Measurements from ENCODE around the gene LIG4. TPM values are rescaled to one million over a fixed set of nuclear protein-coding genes. Genes with fewer than 3 reads are reported as not detected.

Gene LIG4
- total RNA-seq, 1 donor from 2014 or later: 18.6 TPM

GRCh38 chr13:108227651-108228272 lies 12.4 kb upstream of the LIG4 start:
- TF ChIP-seq, protein P1, sequence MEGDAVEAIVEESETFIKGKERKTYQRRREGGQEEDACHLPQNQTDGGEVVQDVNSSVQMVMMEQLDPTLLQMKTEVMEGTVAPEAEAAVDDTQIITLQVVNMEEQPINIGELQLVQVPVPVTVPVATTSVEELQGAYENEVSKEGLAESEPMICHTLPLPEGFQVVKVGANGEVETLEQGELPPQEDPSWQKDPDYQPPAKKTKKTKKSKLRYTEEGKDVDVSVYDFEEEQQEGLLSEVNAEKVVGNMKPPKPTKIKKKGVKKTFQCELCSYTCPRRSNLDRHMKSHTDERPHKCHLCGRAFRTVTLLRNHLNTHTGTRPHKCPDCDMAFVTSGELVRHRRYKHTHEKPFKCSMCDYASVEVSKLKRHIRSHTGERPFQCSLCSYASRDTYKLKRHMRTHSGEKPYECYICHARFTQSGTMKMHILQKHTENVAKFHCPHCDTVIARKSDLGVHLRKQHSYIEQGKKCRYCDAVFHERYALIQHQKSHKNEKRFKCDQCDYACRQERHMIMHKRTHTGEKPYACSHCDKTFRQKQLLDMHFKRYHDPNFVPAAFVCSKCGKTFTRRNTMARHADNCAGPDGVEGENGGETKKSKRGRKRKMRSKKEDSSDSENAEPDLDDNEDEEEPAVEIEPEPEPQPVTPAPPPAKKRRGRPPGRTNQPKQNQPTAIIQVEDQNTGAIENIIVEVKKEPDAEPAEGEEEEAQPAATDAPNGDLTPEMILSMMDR (IDR thresholded peaks at IDR 0.05; ENCODE audit: unreplicated experiment): peak; percentile 89
- H3K27ac Mint-ChIP-seq: peak overlapping the region; percentile 94

GRCh38 chr13:108226184-108226583 lies 10.8 kb upstream of the LIG4 start:
- Mint-ChIP-seq H3K4me3 (ENCODE audit: low read depth) (peak overlapping the region; percentile 42), H3K36me3 (ENCODE audit: insufficient read depth) (peaks cover 10% of the 10 kb centered on the region), H3K27ac (peak overlapping the region; percentile 75), H3K27me3 (no peaks in the 10 kb centered on the region), H3K9me3 (ENCODE audit: low read depth) (no peaks in the 10 kb centered on the region), H3K4me1 (ENCODE audit: low read depth) (peaks cover 64% of the 10 kb centered on the region)
- TF ChIP-seq, protein P1 (IDR thresholded peaks at IDR 0.05; ENCODE audit: unreplicated experiment): no peak
- no peak for DNase-seq (ENCODE audit: low spot score, unreplicated experiment)

More at GRCh38 chr13:108227651-108228272, 12.4 kb upstream of the LIG4 start:
- H3K9me3 Mint-ChIP-seq (ENCODE audit: low read depth): no peaks in the 10 kb centered on the region
- peaks cover 60% of the 10 kb centered on the region for H3K4me1 Mint-ChIP-seq (ENCODE audit: low read depth)
- H3K4me3 Mint-ChIP-seq (ENCODE audit: low read depth): peak overlapping the region; percentile 55
- DNase-seq (ENCODE audit: low spot score, unreplicated experiment): peak; percentile 11
- no peaks in the 10 kb centered on the region for H3K27me3 Mint-ChIP-seq
- peaks cover 10% of the 10 kb centered on the region for H3K36me3 Mint-ChIP-seq (ENCODE audit: insufficient read depth)

GRCh38 chr13:108225440-108225839 lies 10.1 kb upstream of the LIG4 start:
- Mint-ChIP-seq H3K36me3 (ENCODE audit: insufficient read depth) (peaks cover 10% of the 10 kb centered on the region), H3K4me1 (ENCODE audit: low read depth) (peaks cover 63% of the 10 kb centered on the region), H3K4me3 (ENCODE audit: low read depth) (no peak overlapping the region), H3K9me3 (ENCODE audit: low read depth) (no peaks in the 10 kb centered on the region), H3K27me3 (no peaks in the 10 kb centered on the region), H3K27ac (peak overlapping the region; percentile 75)
- DNase-seq (ENCODE audit: low spot score, unreplicated experiment): no peak
- TF ChIP-seq, protein P1 (IDR thresholded peaks at IDR 0.05; ENCODE audit: unreplicated experiment): no peak

DNA sequence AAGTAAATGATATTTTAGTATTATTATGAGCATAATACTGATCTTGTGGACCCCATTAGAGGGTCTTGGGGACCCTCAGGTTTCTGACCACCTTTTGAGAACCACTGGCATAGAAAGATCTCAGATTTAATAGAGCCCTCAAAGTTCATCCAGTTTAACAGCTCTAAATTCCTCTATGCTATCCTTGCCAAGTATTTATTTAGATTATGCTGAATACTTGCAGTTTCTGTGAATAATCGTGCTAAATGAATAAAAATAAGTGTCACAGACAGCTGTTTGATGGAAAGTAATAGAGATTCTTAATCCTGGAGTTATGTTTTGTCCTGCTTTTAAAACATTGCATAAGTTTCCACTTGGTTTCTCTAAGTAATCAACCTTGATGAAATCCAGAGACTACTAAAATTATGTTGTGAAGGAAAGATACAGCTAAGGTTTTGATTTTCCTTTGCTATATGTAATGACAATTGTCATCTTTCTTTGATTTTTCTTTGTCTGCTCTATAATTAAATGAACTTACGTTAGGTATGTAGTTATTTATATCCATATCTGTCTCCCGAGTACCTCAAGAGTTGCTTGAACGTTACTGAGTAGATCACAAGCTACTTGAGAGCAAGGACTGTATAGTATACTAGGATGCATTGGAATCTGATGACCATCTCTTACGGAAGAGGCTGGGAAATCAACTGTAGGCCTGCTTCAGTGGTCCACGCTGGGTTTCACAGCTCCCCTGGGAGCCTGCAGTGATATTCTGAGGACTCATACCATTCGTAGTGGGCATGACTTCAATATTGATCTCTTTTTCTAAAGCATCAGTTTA lies 8.6 kb upstream of the LIG4 start:
- Mint-ChIP-seq H3K9me3 (ENCODE audit: low read depth) (no peaks in the 10 kb centered on the region), H3K36me3 (ENCODE audit: insufficient read depth) (no peaks in the 10 kb centered on the region), H3K4me1 (ENCODE audit: low read depth) (peaks cover 64% of the 10 kb centered on the region), H3K27ac (peak overlapping the region; percentile 83), H3K27me3 (no peaks in the 10 kb centered on the region), H3K4me3 (ENCODE audit: low read depth) (no peak overlapping the region)
- no peak for DNase-seq (ENCODE audit: low spot score, unreplicated experiment)
- TF ChIP-seq, protein P1 (IDR thresholded peaks at IDR 0.05; ENCODE audit: unreplicated experiment): no peak

GRCh38 chr13:108220041-108220440 lies 4.7 kb upstream of the LIG4 start:
- DNase-seq (ENCODE audit: low spot score, unreplicated experiment): no peak
- H3K4me3 Mint-ChIP-seq (ENCODE audit: low read depth): peak overlapping the region; percentile 90
- TF ChIP-seq, protein P1 (IDR thresholded peaks at IDR 0.05; ENCODE audit: unreplicated experiment): no peak
- no peak overlapping the region for H3K27ac Mint-ChIP-seq
- H3K4me1 Mint-ChIP-seq (ENCODE audit: low read depth): peaks cover 37% of the 10 kb centered on the region
- no peaks in the 10 kb centered on the region for H3K36me3 Mint-ChIP-seq (ENCODE audit: insufficient read depth)
- H3K27me3 Mint-ChIP-seq: no peaks in the 10 kb centered on the region
- H3K9me3 Mint-ChIP-seq (ENCODE audit: low read depth): no peaks in the 10 kb centered on the region

Measured in progenitor cell of endocrine pancreas (in vitro differentiated cells).